Hepatocyte (in vitro differentiated cells): ENCODE data around the gene NEK1. TPM values are rescaled to one million over a fixed set of nuclear protein-coding genes. Genes with fewer than 3 reads are reported as not detected.

Experiments used
- DNase-seq: peaks from one replicate; pipeline ENCODE4 v3.0.0-alpha.2; 2016; ENCODE audit warnings: low spot score
- H2AFZ ChIP-seq: fragments of 200-600 bp; sonication (generic); 2 replicates; pipeline ENCODE4 v1.6.0; 2016; ENCODE audit warnings: antibody characterized with exemption, mild to moderate bottlenecking
- H3K27ac ChIP-seq: fragments of 200-600 bp; sonication (generic); 2 replicates; pipeline ENCODE4 v1.5.1; 2016; ENCODE audit warnings: mild to moderate bottlenecking
- H3K27me3 ChIP-seq: fragments of 200-600 bp; sonication (generic); 2 replicates; pipeline ENCODE4 v1.6.1; 2016
- H3K36me3 ChIP-seq: fragments of 200-600 bp; sonication (generic); replicated peaks from 2 replicates; pipeline ENCODE4 v1.5.1; 2016; ENCODE audit warnings: low read depth; ENCODE audit not compliant: insufficient read depth
- H3K4me1 ChIP-seq: fragments of 200-600 bp; sonication (generic); 2 replicates; pipeline ENCODE4 v1.5.1; 2016; ENCODE audit warnings: mild to moderate bottlenecking, moderate library complexity; ENCODE audit not compliant: insufficient read depth
- H3K4me2 ChIP-seq: fragments of 200-600 bp; sonication (generic); 2 replicates; pipeline ENCODE4 v1.6.0; 2016
- H3K4me3 ChIP-seq: fragments of 200-600 bp; sonication (generic); 2 replicates; pipeline ENCODE4 v1.5.1; 2016; ENCODE audit warnings: mild to moderate bottlenecking
- H3K79me2 ChIP-seq: fragments of 200-600 bp; sonication (generic); 2 replicates; pipeline ENCODE4 v1.6.0; 2017; ENCODE audit warnings: mild to moderate bottlenecking
- H3K9me2 ChIP-seq: fragments of 200-600 bp; sonication (generic); replicated peaks from 2 replicates; pipeline ENCODE4 v1.6.0; 2017; ENCODE audit warnings: mild to moderate bottlenecking; ENCODE audit not compliant: insufficient read depth
- H3K9me3 ChIP-seq: fragments of 200-600 bp; sonication (generic); 2 replicates; pipeline ENCODE4 v1.5.1; 2016; ENCODE audit warnings: low read depth, mild to moderate bottlenecking
- H4K20me1 ChIP-seq: fragments of 200-600 bp; sonication (generic); 2 replicates; pipeline ENCODE4 v1.6.0; 2016; ENCODE audit warnings: mild to moderate bottlenecking; ENCODE audit not compliant: insufficient read depth, poor library complexity, severe bottlenecking
- EZH2 ChIP-seq: fragments of 200-600 bp; sonication (generic); IDR thresholded peaks from 2 replicates; pipeline ENCODE4 v1.6.1; 2016; ENCODE audit warnings: antibody characterized with exemption, mild to moderate bottlenecking, borderline replicate concordance
- EZH2phosphoT487 ChIP-seq: fragments of 200-600 bp; sonication (generic); IDR thresholded peaks from one replicate; pipeline ENCODE4 v1.6.1; 2018; ENCODE audit warnings: antibody characterized with exemption, mild to moderate bottlenecking, low read depth, moderate library complexity; ENCODE audit not compliant: unreplicated experiment, severe bottlenecking
- WGBS: methylation state at CpG from one replicate; pipeline ENCODE4 v1.1.6; 2016; ENCODE audit warnings: low lambda C conversion rate; ENCODE audit errors: missing lambda C conversion rate; 5-methylcytosine and 5-hydroxymethylcytosine counted together
- polyA plus RNA-seq: library from polyadenylated mRNA; unstranded; fragments of >200 nt; fragmentation: Nextera tagmentation; extraction: Ambion mirVana; gene quantifications from 2 replicates; pipeline ENCODE4 v1.2.1, GENCODE V29; 2016
- total RNA-seq: library from RNA; depleted of rRNA; stranded (reverse); fragments of >200 nt; gene quantifications from 2 replicates; pipeline ENCODE4 v1.2.3, GENCODE V29; 2014
- TF ChIP-seq, protein P1 (sequence below): fragments of 200-600 bp; sonication (generic); IDR thresholded peaks from 2 replicates; pipeline ENCODE4 v1.5.1; 2016; ENCODE audit warnings: antibody characterized with exemption, mild to moderate bottlenecking; ENCODE audit not compliant: poor library complexity

The NEK1 gene
- total and polyA plus RNA-seq, 2 experiments from 2014 or later: 7.8 to 10.4 TPM

DNA sequence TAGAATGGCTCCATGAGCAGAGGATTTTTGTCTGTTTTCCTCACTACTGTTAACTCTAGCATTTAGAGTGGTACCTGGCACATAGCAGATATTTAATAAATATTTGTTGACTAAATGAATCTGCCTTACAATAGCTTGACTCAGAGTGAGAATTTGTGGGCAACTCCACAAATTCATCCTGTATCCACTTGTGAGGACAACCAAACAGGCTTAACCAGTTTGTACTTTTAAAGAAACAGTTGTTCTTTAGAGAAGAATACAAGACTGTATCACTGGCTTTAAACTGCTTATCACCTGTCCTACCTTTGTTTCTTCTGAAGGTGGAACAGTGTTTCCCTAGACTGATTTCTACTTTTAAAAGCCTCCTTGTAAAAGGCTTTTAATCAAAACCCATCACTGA lies 200.3 kb downstream of the NEK1 start:
- no peaks in the 10 kb centered on the region for H3K9me2 ChIP-seq
- no peaks in the 10 kb centered on the region for H3K9me3 ChIP-seq
- DNase-seq: no peak
- H3K4me3 ChIP-seq: no peak overlapping the region
- H3K27me3 ChIP-seq: no peaks in the 10 kb centered on the region
- TF ChIP-seq EZH2phosphoT487 (no peak), EZH2 (no peak)
- TF ChIP-seq, protein P1, sequence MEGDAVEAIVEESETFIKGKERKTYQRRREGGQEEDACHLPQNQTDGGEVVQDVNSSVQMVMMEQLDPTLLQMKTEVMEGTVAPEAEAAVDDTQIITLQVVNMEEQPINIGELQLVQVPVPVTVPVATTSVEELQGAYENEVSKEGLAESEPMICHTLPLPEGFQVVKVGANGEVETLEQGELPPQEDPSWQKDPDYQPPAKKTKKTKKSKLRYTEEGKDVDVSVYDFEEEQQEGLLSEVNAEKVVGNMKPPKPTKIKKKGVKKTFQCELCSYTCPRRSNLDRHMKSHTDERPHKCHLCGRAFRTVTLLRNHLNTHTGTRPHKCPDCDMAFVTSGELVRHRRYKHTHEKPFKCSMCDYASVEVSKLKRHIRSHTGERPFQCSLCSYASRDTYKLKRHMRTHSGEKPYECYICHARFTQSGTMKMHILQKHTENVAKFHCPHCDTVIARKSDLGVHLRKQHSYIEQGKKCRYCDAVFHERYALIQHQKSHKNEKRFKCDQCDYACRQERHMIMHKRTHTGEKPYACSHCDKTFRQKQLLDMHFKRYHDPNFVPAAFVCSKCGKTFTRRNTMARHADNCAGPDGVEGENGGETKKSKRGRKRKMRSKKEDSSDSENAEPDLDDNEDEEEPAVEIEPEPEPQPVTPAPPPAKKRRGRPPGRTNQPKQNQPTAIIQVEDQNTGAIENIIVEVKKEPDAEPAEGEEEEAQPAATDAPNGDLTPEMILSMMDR: no peak
- H3K36me3 ChIP-seq: no peaks in the 10 kb centered on the region
- H3K4me2 ChIP-seq: no peak overlapping the region
- no peaks in the 10 kb centered on the region for H4K20me1 ChIP-seq
- no peaks in the 10 kb centered on the region for H3K79me2 ChIP-seq
- H3K4me1 ChIP-seq: no peaks in the 10 kb centered on the region
- H2AFZ ChIP-seq: no peak overlapping the region
- H3K27ac ChIP-seq: no peak overlapping the region

GRCh38 chr4:169410839-169411770 lies 201.3 kb downstream of the NEK1 start:
- WGBS: 81% methylated on average over 12 of the region's 12 CpGs
- peak; percentile 10 for DNase-seq

GRCh38 chr4:169407217-169407845 lies 205.1 kb downstream of the NEK1 start:
- no peaks in the 10 kb centered on the region for H4K20me1 ChIP-seq
- H3K27ac ChIP-seq: no peak overlapping the region
- no peaks in the 10 kb centered on the region for H3K36me3 ChIP-seq
- H3K9me2 ChIP-seq: no peaks in the 10 kb centered on the region
- no peak overlapping the region for H3K4me2 ChIP-seq
- no peak for DNase-seq
- no peak overlapping the region for H2AFZ ChIP-seq
- H3K9me3 ChIP-seq: no peaks in the 10 kb centered on the region
- TF ChIP-seq EZH2 (no peak), EZH2phosphoT487 (no peak)
- TF ChIP-seq, protein P1: no peak
- H3K4me1 ChIP-seq: no peaks in the 10 kb centered on the region
- no peak overlapping the region for H3K4me3 ChIP-seq
- H3K79me2 ChIP-seq: no peaks in the 10 kb centered on the region
- 75% methylated on average over 1 of the region's 1 CpG for WGBS
- no peaks in the 10 kb centered on the region for H3K27me3 ChIP-seq

More at GRCh38 chr4:169410839-169411770, 201.3 kb downstream of the NEK1 start:
- no peak overlapping the region for H3K27ac ChIP-seq
- no peaks in the 10 kb centered on the region for H3K9me2 ChIP-seq
- H4K20me1 ChIP-seq: no peaks in the 10 kb centered on the region
- H3K9me3 ChIP-seq: no peaks in the 10 kb centered on the region
- TF ChIP-seq EZH2phosphoT487 (no peak), EZH2 (no peak)
- TF ChIP-seq, protein P1: no peak
- H3K79me2 ChIP-seq: no peaks in the 10 kb centered on the region
- no peaks in the 10 kb centered on the region for H3K4me1 ChIP-seq
- no peaks in the 10 kb centered on the region for H3K36me3 ChIP-seq
- H3K27me3 ChIP-seq: no peaks in the 10 kb centered on the region
- no peak overlapping the region for H3K4me2 ChIP-seq
- no peak overlapping the region for H2AFZ ChIP-seq
- H3K4me3 ChIP-seq: no peak overlapping the region
